Left cardiac atrium (tissue), 4 donors: ENCODE measurements around the gene MS4A3. TPM values are rescaled to one million over a fixed set of nuclear protein-coding genes. Genes with fewer than 3 reads are reported as not detected.
"Not testable (repeated sequence)": the region's sequence is repeated elsewhere in the genome, so short reads cannot be mapped to it uniquely, and the experiment has no call there.

Source experiments
- ATAC-seq, 2 donors: fragments of 200-7000 bp; cut with Tn5 transposase; one replicate each; pipeline ENCODE4 v1.9.1; 2020; ENCODE audit warnings: mild to moderate bottlenecking in 2 of 2, moderate library complexity in 2 of 2
- DNase-seq: peaks from one replicate; pipeline ENCODE4 v3.0.0-alpha.2; 2020
- intact Hi-C, 2 donors: fragments of 100-400 bp; cut with DNase I; formaldehyde crosslinking; loops; one replicate each; pipeline versions ENCODE4 v1.14.1 to v1.15.1; 2022 to 2023
- long read RNA-seq: library from polyadenylated mRNA; unstranded; transcript quantifications from one replicate; pipeline ENCODE4 v2.0.0, GENCODE V29; 2021
- total RNA-seq, 2 donors: library from RNA; stranded (reverse); fragmentation: NEBNext Ultra II Directional; extraction: Animal tissue kit (Norgen Biotek cat#: 25700); gene quantifications; one replicate each; pipeline ENCODE4 v1.2.1, GENCODE V29; 2021
- donor health status: DM: no; HTN: yes; CAD: no.
- donor health status: DM: no; HTN: yes; CAD: no; lungs with severe emphysema.
- donor health status: DM: yes; HTN: yes; CAD: no.
- donor health status: Dilated cardiomyopathy.

MS4A3 gene
- not detected for total RNA-seq
- long read RNA-seq, result 0 reads

GRCh38 chr11:60056349-60056969 lies at the start of gene MS4A3:
MS4A3 (plus strand) TSS chr11:60056665; CDS start chr11:60061161, 4,496 bp downstream.
- ATAC-seq (no peak), DNase-seq (no peak)
- intact Hi-C loops, result no loop called here

- no peak for DNase-seq
- intact Hi-C loops, result no loop called here
- ATAC-seq, result no peak
These were observed 39.6 kb upstream of the MS4A3 start, which contains the start of gene OOSP4B for GRCh38 chr11:60016881-60017280. OOSP4B (plus strand) TSS chr11:60017181.

- intact Hi-C loops, result no loop called here
- DNase-seq (no peak), ATAC-seq (no peak)
These were observed 38.4 kb upstream of the MS4A3 start for GRCh38 chr11:60018058-60018457.

GRCh38 chr11:60020376-60020775 lies 36.1 kb upstream of the MS4A3 start:
- DNase-seq, ATAC-seq, intact Hi-C loops: not testable (repeated sequence)

- intact Hi-C loops, result no loop called here
- DNase-seq (no peak), ATAC-seq (no peak)
These were observed 27.3 kb upstream of the MS4A3 start for GRCh38 chr11:60029015-60029632.

- no peak for ATAC-seq
- intact Hi-C loops, result no loop called here
These were observed 16.4 kb upstream of the MS4A3 start, which contains the start of gene OOSP2 for GRCh38 chr11:60040109-60040508. OOSP2 (plus strand) TSS chr11:60040409; CDS start chr11:60040460, 51 bp downstream.

GRCh38 chr11:60050422-60050821 lies 6.0 kb upstream of the MS4A3 start:
- ATAC-seq, intact Hi-C loops, DNase-seq: not testable (repeated sequence)

More at GRCh38 chr11:60040109-60040508, 16.4 kb upstream of the MS4A3 start, which contains the start of gene OOSP2:
- DNase-seq, result no peak

GRCh38 chr11:60050839-60051238 lies 5.6 kb upstream of the MS4A3 start:
- ATAC-seq, intact Hi-C loops, DNase-seq: not testable (repeated sequence)

- DNase-seq, result no peak
- ATAC-seq, result no peak
- intact Hi-C loops, result no loop called here
These were observed 2.6 kb downstream of the MS4A3 start for GRCh38 chr11:60059052-60059451.

GRCh38 chr11:60059521-60060240 lies 3.2 kb downstream of the MS4A3 start:
- intact Hi-C loops, result no loop called here
- DNase-seq (no peak), ATAC-seq (no peak)

GRCh38 chr11:60064111-60064510 lies 7.6 kb downstream of the MS4A3 start:
- intact Hi-C loops, result no loop called here
- DNase-seq (no peak), ATAC-seq (no peak)

GRCh38 chr11:60065801-60066200 lies 9.3 kb downstream of the MS4A3 start:
- DNase-seq (no peak), ATAC-seq (no peak)
- intact Hi-C loops, result no loop called here

- intact Hi-C loops, result no loop called here
- ATAC-seq (no peak), DNase-seq (no peak)
These were observed 13.0 kb downstream of the MS4A3 start for GRCh38 chr11:60069450-60069849.

- DNase-seq, ATAC-seq, intact Hi-C loops: not testable (repeated sequence)
These were observed 15.2 kb downstream of the MS4A3 start for GRCh38 chr11:60071644-60072043.

- ATAC-seq (no peak), DNase-seq (no peak)
- intact Hi-C loops, result no loop called here
These were observed 20.9 kb downstream of the MS4A3 start for GRCh38 chr11:60077216-60077817.

GRCh38 chr11:60077981-60078380 lies 21.5 kb downstream of the MS4A3 start:
- no peak for ATAC-seq
- intact Hi-C loops, result no loop called here
- no peak for DNase-seq

GRCh38 chr11:60078745-60079144 lies 22.3 kb downstream of the MS4A3 start:
- DNase-seq, result no peak
- ATAC-seq, result no peak
- intact Hi-C loops, result no loop called here

GRCh38 chr11:60080535-60080934 lies 24.1 kb downstream of the MS4A3 start:
- DNase-seq (no peak), ATAC-seq (no peak)
- intact Hi-C loops, result no loop called here

- DNase-seq, result no peak
- intact Hi-C loops, result no loop called here
- no peak for ATAC-seq
These were observed 28.3 kb downstream of the MS4A3 start for GRCh38 chr11:60084631-60085273.
